ENCODE measurements around the gene SYCE1L.

The SYCE1L gene

DNA sequence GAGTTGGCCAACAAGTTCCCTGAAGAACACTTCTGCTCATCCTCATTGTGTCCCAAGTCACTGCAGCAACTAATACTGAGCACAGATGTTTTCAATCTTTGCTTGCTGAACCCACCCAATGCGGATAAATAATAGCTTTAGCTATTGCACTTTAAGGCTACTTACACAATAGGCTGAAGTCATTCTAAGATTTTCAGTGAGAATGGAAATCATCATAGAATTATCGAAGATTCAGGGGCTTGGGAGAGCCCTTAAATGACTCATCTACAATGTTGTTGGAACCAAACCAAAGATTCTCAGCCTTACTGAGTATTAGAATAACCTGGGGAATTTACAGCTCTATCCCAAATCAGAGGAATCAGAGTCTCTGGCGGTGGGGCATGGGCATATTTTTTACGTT is 51.2 kb downstream of the SYCE1L start:
- DNase-seq (ENCODE audit: low read depth) = no peak
- H3K4me3 ChIP-seq (ENCODE audit: low read length) = no peak overlapping the region
- TF ChIP-seq CTCF (conservative IDR thresholded peaks at IDR 0.05; ENCODE audit: low read depth, low read length) = no peak
